Inflammatory macrophage treated with lipopolysaccharide for 1 hour (primary cell): ENCODE results near the gene HOXA7.

ENCODE experiments used
- DNase-seq, 2 donors: peaks; one replicate each; pipeline ENCODE4 v3.0.0-alpha.2; 2020 to 2022

HOXA7 gene

GRCh38 chr7:27104341-27105058, 52.0 kb downstream of the HOXA7 start:
- DNase-seq = no peak
